BLaER1 (cell line): ENCODE results near the gene SRSF2.

Experiments
- H3K27ac ChIP-seq: shearing (Covaris generic); formaldehyde crosslinking; 2 replicates; pipeline ENCODE4 v1.8.1; 2022
- H3K27me3 ChIP-seq: shearing (Covaris generic); formaldehyde crosslinking; 2 replicates; pipeline ENCODE4 v1.8.1; 2022
- H3K36me3 ChIP-seq: shearing (Covaris generic); formaldehyde crosslinking; 2 replicates; pipeline ENCODE4 v1.8.1; 2022
- H3K4me1 ChIP-seq: shearing (Covaris generic); formaldehyde crosslinking; 2 replicates; pipeline ENCODE4 v1.8.1; 2022
- H3K4me2 ChIP-seq: shearing (Covaris generic); formaldehyde crosslinking; 2 replicates; pipeline ENCODE4 v1.8.1; 2022
- H3K4me3 ChIP-seq: shearing (Covaris generic); formaldehyde crosslinking; 2 replicates; pipeline ENCODE4 v1.8.1; 2022
- H3K9ac ChIP-seq: shearing (Covaris generic); formaldehyde crosslinking; 2 replicates; pipeline ENCODE4 v1.8.1; 2022
- H3K9me3 ChIP-seq: shearing (Covaris generic); formaldehyde crosslinking; 2 replicates; pipeline ENCODE4 v1.8.1; 2022
- H4K20me1 ChIP-seq: shearing (Covaris generic); formaldehyde crosslinking; 2 replicates; pipeline ENCODE4 v1.8.1; 2022
- Cebpa-rat ChIP-seq: shearing (Covaris generic); IDR thresholded peaks from 2 replicates; pipeline ENCODE4 v1.8.1; 2022

Gene SRSF2

DNA sequence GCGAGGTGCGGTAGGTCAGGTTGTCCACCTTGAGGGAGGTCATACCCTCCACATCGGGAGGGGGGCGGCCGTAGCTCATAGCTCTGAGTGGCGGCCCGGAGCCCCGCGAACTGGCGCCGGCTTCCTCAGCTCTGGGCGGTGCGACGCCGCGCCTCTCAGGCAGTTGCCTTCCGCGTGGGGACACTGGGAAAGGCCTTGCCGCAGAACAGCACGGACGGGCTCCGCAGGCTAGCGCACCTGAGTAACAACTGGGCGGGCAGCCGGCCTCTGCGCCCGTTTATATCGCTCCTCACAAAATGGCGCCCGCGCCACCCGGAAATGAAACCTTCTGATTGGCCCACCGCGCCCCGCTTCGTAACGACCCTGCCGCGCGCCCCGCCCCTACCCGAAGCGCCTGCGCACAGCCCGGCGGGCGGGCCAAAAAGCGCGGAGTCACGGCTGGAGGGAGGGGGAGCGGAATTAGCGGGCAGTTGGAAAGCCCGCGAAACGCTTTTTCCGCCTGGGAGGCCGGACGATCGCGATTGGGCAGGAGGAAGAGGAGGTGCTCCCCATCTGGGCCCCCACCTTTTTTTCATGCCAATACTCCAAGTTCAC lies at the start of gene SRSF2:
Gene SRSF2 (minus strand): TSS at position 250 of the 594 bp plus-strand sequence. CDS start 171 bp downstream, at position 79.
- peaks cover 52% of the 10 kb centered on the region for H3K36me3 ChIP-seq
- H3K9me3 ChIP-seq = no peaks in the 10 kb centered on the region
- H3K4me1 ChIP-seq = peaks cover 45% of the 10 kb centered on the region
- H3K9ac ChIP-seq = peak within 1 kb of the TSS; percentile 98
- H4K20me1 ChIP-seq = peaks cover 47% of the 10 kb centered on the region
- peak within 1 kb of the TSS; percentile 93 for H3K4me2 ChIP-seq
- peak within 1 kb of the TSS; percentile 98 for H3K27ac ChIP-seq
- peak within 1 kb of the TSS; percentile 89 for H3K4me3 ChIP-seq
- no peak for TF ChIP-seq Cebpa-rat
- no peaks in the 10 kb centered on the region for H3K27me3 ChIP-seq

DNA sequence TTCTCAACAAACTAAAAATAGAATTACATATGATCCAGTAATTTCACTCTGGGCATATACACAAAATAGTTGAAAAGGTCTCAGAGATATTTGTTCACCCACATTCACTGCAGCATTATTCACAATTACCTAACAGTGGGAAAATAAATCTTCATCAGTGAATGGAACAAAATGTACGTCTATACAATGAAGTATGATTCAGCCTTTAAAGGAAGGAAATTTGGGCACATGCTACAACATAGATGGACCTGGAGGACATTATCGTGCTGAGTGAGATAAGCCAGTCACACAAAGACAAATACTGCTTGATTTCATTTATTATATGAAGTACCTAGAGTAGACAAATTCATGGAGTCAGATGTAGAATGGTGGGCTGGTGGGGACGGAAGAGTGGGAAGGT lies 47.8 kb upstream of the SRSF2 start:
- TF ChIP-seq Cebpa-rat = no peak
- H3K9me3 ChIP-seq = peaks cover 6% of the 10 kb centered on the region; the same call in 1 of the 2 replicates
- no peaks in the 10 kb centered on the region for H3K27me3 ChIP-seq
- H3K27ac ChIP-seq = peak overlapping the region; percentile 6; the same call in 1 of the 2 replicates
- H3K4me2 ChIP-seq = no peak overlapping the region
- H3K4me1 ChIP-seq = peaks cover 53% of the 10 kb centered on the region
- H3K36me3 ChIP-seq = 0 out of 2 replicates have a peak, but pooled peaks cover 15% of the 10 kb centered on the region
- H3K9ac ChIP-seq = no peak overlapping the region
- no peak overlapping the region for H3K4me3 ChIP-seq
- H4K20me1 ChIP-seq = no peaks in the 10 kb centered on the region

GRCh38 chr17:76783146-76783545 lies 46.0 kb upstream of the SRSF2 start:
- Histone ChIP-seq H3K27me3 (no peaks in the 10 kb centered on the region), H3K4me3 (no peak overlapping the region), H3K4me1 (peaks cover 41% of the 10 kb centered on the region), H3K27ac (peak overlapping the region; percentile 75), H4K20me1 (no peaks in the 10 kb centered on the region), H3K36me3 (peaks cover 23% of the 10 kb centered on the region), H3K4me2 (peak overlapping the region; percentile 80), H3K9me3 (no peaks in the 10 kb centered on the region), H3K9ac (peak overlapping the region; percentile 30; the same call in 1 of the 2 replicates)
- no peak for TF ChIP-seq Cebpa-rat

- no peaks in the 10 kb centered on the region for H3K9me3 ChIP-seq
- H3K27ac ChIP-seq = no peak overlapping the region
- TF ChIP-seq Cebpa-rat = no peak
- no peak overlapping the region for H3K9ac ChIP-seq
- peaks cover 41% of the 10 kb centered on the region for H3K36me3 ChIP-seq
- no peaks in the 10 kb centered on the region for H4K20me1 ChIP-seq
- H3K27me3 ChIP-seq = no peaks in the 10 kb centered on the region
- peaks cover 33% of the 10 kb centered on the region for H3K4me1 ChIP-seq
- H3K4me2 ChIP-seq = no peak overlapping the region
- no peak overlapping the region for H3K4me3 ChIP-seq
These were observed 44.2 kb upstream of the SRSF2 start for GRCh38 chr17:76781056-76781982.

GRCh38 chr17:76775021-76775600 lies 38.0 kb upstream of the SRSF2 start:
- H3K27me3 ChIP-seq = no peaks in the 10 kb centered on the region
- no peak overlapping the region for H3K4me2 ChIP-seq
- TF ChIP-seq Cebpa-rat = no peak
- H4K20me1 ChIP-seq = no peaks in the 10 kb centered on the region
- 0 out of 2 replicates have a peak, but pooled peaks cover 5% of the 10 kb centered on the region for H3K9me3 ChIP-seq
- H3K4me1 ChIP-seq = peaks cover 15% of the 10 kb centered on the region
- H3K9ac ChIP-seq = no peak overlapping the region
- H3K4me3 ChIP-seq = no peak overlapping the region
- peaks cover 73% of the 10 kb centered on the region for H3K36me3 ChIP-seq
- no peak overlapping the region for H3K27ac ChIP-seq

DNA sequence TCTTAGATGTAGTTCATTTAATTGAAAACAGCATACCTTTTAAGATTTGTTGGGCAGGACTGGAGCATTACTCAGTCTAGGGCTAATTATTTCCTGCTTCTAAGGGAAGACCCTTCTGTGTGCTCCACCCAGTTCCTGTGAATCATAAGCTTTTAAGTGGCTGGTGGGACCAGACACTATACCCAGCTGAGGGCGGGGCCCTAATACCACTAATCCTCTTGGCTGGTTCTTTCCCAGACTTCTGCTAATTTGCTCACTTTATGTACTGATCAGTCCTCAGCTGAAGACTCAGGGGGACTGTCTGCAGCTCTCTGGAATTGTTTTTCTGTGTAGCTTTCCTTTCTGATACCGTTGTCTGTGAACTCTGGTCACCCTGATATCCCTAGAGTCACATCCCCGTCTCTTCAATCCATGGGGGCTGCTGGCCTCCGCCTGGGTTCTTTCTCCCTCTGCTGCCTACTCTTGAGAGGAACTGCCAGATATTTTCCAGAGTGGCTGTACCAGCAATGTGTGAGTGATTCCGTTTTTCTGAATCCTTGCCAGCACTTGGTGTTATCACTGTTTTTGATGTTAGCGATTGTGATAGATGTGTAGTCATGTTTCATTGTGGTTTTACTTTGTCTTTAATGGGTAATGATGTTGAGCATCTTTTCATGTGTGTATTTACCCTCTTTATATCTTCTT lies 35.9 kb upstream of the SRSF2 start:
- Histone ChIP-seq H3K4me1 (peaks cover 15% of the 10 kb centered on the region), H4K20me1 (no peaks in the 10 kb centered on the region), H3K36me3 (peaks cover 81% of the 10 kb centered on the region), H3K4me2 (peak overlapping the region; percentile 67), H3K27ac (peak overlapping the region; percentile 20; the same call in 1 of the 2 replicates), H3K27me3 (no peaks in the 10 kb centered on the region), H3K9ac (no peak overlapping the region), H3K4me3 (0 out of 2 replicates have a peak overlapping the region, but pooled peaks have one; percentile 1), H3K9me3 (peaks cover 21% of the 10 kb centered on the region)
- TF ChIP-seq Cebpa-rat = no peak

DNA sequence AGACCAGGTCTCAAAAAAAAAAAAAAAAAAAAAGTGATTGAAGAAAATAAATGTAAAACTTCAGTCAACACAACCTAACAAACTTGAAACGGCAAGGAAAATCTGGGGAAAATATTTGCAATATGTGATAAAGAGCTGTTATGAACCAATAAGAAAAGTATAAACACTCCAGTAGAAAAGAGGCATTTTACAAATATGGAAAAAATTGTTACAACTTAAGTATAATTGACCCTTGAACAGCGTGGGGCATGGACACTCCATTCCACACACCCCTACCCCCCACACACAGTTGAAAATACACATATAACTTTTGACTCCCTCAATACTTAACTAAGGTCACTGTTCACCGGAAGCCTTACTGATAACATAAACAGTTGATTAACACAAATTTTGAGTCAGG lies 21.4 kb upstream of the SRSF2 start:
- TF ChIP-seq Cebpa-rat = no peak
- H3K27me3 ChIP-seq = no peaks in the 10 kb centered on the region
- peaks cover 75% of the 10 kb centered on the region for H3K36me3 ChIP-seq
- H3K9me3 ChIP-seq = peaks cover 11% of the 10 kb centered on the region; the same call in 1 of the 2 replicates
- H3K4me1 ChIP-seq = peaks cover 3% of the 10 kb centered on the region
- no peak overlapping the region for H3K4me2 ChIP-seq
- no peak overlapping the region for H3K27ac ChIP-seq
- H3K4me3 ChIP-seq = no peak overlapping the region
- H4K20me1 ChIP-seq = no peaks in the 10 kb centered on the region
- no peak overlapping the region for H3K9ac ChIP-seq

DNA sequence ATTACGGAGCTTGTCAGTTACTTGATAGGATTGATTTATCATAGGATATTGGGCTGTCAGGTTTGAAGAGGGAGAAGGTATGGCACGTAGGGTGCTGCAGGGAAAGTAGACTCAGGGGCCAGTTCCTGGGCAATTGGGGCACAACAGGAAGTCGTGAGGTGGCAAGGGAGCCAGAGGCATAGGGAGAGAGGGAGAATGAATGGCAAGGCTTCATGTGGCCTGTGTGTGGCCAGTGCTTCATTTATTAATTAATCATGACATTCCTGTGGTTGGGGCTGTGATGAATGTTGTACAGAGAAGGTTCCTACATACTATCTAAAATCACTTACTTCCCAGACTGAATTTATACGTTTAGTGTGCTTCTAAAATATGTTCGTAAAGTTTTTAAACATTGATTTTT lies 20.1 kb upstream of the SRSF2 start:
- H3K9me3 ChIP-seq = peaks cover 9% of the 10 kb centered on the region; the same call in 1 of the 2 replicates
- peaks cover 63% of the 10 kb centered on the region for H3K36me3 ChIP-seq
- no peak overlapping the region for H3K9ac ChIP-seq
- no peaks in the 10 kb centered on the region for H4K20me1 ChIP-seq
- no peak overlapping the region for H3K4me3 ChIP-seq
- peaks cover 9% of the 10 kb centered on the region for H3K4me1 ChIP-seq
- TF ChIP-seq Cebpa-rat = no peak
- H3K27me3 ChIP-seq = no peaks in the 10 kb centered on the region
- no peak overlapping the region for H3K27ac ChIP-seq
- H3K4me2 ChIP-seq = no peak overlapping the region

GRCh38 chr17:76755285-76755684 lies 18.2 kb upstream of the SRSF2 start:
- Histone ChIP-seq H3K4me3 (no peak overlapping the region), H3K9me3 (peaks cover 4% of the 10 kb centered on the region; the same call in 1 of the 2 replicates), H3K4me2 (no peak overlapping the region), H3K27ac (no peak overlapping the region), H3K36me3 (peaks cover 56% of the 10 kb centered on the region), H3K27me3 (no peaks in the 10 kb centered on the region), H3K4me1 (peaks cover 9% of the 10 kb centered on the region), H4K20me1 (no peaks in the 10 kb centered on the region), H3K9ac (no peak overlapping the region)
- no peak for TF ChIP-seq Cebpa-rat
